ENCODE results near the gene IGF1R. TPM values are rescaled to one million over a fixed set of nuclear protein-coding genes. Genes with fewer than 3 reads are reported as not detected.

The IGF1R gene
- total RNA-seq, 4 donors from 2014 or later: 49.4 to 239 (median 109) TPM

- intact Hi-C loops (cut with DNase I; ENCODE audit: low total_unique reads): no loop called here
- H3K9me3 ChIP-seq: no peaks in the 10 kb centered on the region
- in situ Hi-C loops (cut with MboI; ENCODE audit: low pct_ligation_motif_present in 1 of 4, low pct_unique_long_range_greater_than_20kb in 1 of 4, low sequenced_read_pairs in 3 of 4): no loop called here
- no peak overlapping the region for H3K4me3 ChIP-seq
- peaks cover 4 to 33% (median 25%) of the 10 kb centered on the region in 4 donors for H3K4me1 ChIP-seq
- 90 to 95% methylated on average over 2 to 9 of the region's 9 CpGs for WGBS, 2 donors (ENCODE audit: low coverage in 1 of 2)
- TF ChIP-seq CTCF (IDR thresholded peaks at IDR 0.05): no peak
- TF ChIP-seq POLR2A (IDR thresholded peaks at IDR 0.05): no peak
- no peak for DNase-seq
- no peaks in the 10 kb centered on the region for H3K36me3 ChIP-seq
- peak overlapping the region in 1 of 4 donors; percentile 61 for H3K27ac ChIP-seq
- H3K27me3 ChIP-seq: no peaks in the 10 kb centered on the region
Observed at GRCh38 chr15:98806275-98806895, 158.0 kb downstream of the IGF1R start.

DNA sequence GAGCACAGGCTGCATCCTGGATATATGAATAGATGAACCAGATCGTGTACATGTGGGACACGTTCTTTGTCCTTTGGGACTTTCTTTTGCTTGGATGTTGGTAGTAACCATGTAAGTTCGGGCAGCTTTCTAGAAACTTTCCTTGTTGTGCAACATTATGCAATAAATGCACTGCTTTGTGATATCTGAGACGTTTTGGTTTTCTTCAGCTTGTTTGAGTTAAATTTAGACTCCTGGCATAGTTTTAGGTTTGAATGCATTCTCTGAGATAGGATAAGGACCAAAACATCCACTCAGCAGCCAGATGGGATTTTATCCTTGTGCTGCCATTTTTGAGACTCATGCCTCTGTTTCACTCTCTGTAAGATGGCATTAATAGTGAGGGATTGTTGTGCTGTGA lies 158.9 kb downstream of the IGF1R start:
- no peak for TF ChIP-seq CTCF (IDR thresholded peaks at IDR 0.05)
- no peak for TF ChIP-seq POLR2AphosphoS5 (IDR thresholded peaks at IDR 0.05)
- TF ChIP-seq EP300 (IDR thresholded peaks at IDR 0.05; ENCODE audit: low read depth): no peak
- no peak for TF ChIP-seq POLR2A (IDR thresholded peaks at IDR 0.05)
- no peaks in the 10 kb centered on the region for H3K9me3 ChIP-seq
- 47 to 58% methylated on average over 3 to 4 of the region's 4 CpGs for WGBS, 2 donors (ENCODE audit: low coverage in 1 of 2)
- in situ Hi-C loops (cut with MboI; ENCODE audit: low pct_ligation_motif_present in 1 of 4, low pct_unique_long_range_greater_than_20kb in 1 of 4, low sequenced_read_pairs in 3 of 4) (no loop called here), intact Hi-C loops (cut with DNase I; ENCODE audit: low total_unique reads) (no loop called here)
- no peaks in the 10 kb centered on the region for H3K27me3 ChIP-seq
- H3K4me3 ChIP-seq: no peak overlapping the region
- peaks cover 3 to 25% (median 19%) of the 10 kb centered on the region in 4 donors for H3K4me1 ChIP-seq
- no peak for DNase-seq
- no peaks in the 10 kb centered on the region for H3K36me3 ChIP-seq
- no peak overlapping the region for H3K27ac ChIP-seq

- in situ Hi-C loops (cut with MboI; ENCODE audit: low pct_ligation_motif_present in 1 of 4, low pct_unique_long_range_greater_than_20kb in 1 of 4, low sequenced_read_pairs in 3 of 4): no loop called here
- H3K27ac ChIP-seq: no peak overlapping the region
- no peak overlapping the region for H3K4me3 ChIP-seq
- no peaks in the 10 kb centered on the region for H3K9me3 ChIP-seq
- intact Hi-C loops (cut with DNase I; ENCODE audit: low total_unique reads): no loop called here
- H3K27me3 ChIP-seq: no peaks in the 10 kb centered on the region
- no peaks in the 10 kb centered on the region for H3K36me3 ChIP-seq
- H3K4me1 ChIP-seq: peaks cover 3 to 23% (median 18%) of the 10 kb centered on the region in 4 donors
- DNase-seq: no peak
- WGBS, 2 donors (ENCODE audit: low coverage in 1 of 2): 83% methylated on average over 11 of the region's 11 CpGs; no CpG with 5 or more reads in 1 of the 2 donors
- TF ChIP-seq CTCF (IDR thresholded peaks at IDR 0.05) (no peak), POLR2AphosphoS5 (IDR thresholded peaks at IDR 0.05) (no peak), POLR2A (IDR thresholded peaks at IDR 0.05) (no peak), EP300 (IDR thresholded peaks at IDR 0.05; ENCODE audit: low read depth) (no peak)
Observed at GRCh38 chr15:98809273-98809672, 160.9 kb downstream of the IGF1R start.

DNA sequence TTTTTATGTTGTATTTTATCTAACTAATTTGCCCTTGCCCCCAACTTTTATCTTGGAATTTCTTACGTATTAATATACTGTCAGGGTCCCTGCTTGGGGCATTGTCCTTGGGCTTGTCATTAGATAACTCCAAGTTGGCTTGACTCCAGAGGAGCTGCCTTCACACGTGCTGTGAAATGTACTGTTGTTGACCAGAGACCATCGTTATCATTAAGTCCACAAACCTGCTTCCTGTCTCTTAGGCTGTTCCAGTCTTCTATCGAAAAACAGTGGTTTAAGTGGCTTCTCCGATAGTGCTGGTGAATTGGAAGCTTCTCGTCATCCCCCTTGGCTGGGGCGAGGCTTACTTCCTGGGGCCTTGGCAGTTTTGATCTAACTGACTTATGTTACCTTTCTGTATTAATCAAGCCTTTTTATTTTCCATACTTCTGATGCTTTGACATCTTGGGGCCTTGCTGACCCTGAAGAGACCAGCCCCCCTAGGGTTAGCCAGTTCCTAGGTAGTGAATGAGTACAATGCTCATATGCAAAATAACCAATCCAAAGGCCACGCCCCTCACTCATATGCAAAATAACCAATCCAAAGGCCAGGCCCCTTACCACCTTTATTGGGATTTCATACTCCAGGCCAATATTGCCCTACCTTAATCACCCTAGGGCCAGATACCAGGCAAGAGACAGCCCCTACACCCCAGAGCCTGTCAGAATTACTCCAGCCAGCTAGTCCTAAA lies 164.5 kb downstream of the IGF1R start:
- H3K4me1 ChIP-seq: peaks cover 0 to 7% (median 1%) of the 10 kb centered on the region in 4 donors
- intact Hi-C loops (cut with DNase I; ENCODE audit: low total_unique reads): no loop called here
- H3K9me3 ChIP-seq: no peaks in the 10 kb centered on the region
- H3K27me3 ChIP-seq: no peaks in the 10 kb centered on the region
- no peak for DNase-seq
- 68 to 77% methylated on average over 8 of the region's 8 CpGs for WGBS, 2 donors (ENCODE audit: low coverage in 1 of 2)
- no peaks in the 10 kb centered on the region for H3K36me3 ChIP-seq
- H3K27ac ChIP-seq: no peak overlapping the region
- no peak for TF ChIP-seq CTCF (IDR thresholded peaks at IDR 0.05)
- no peak for TF ChIP-seq EP300 (IDR thresholded peaks at IDR 0.05; ENCODE audit: low read depth)
- TF ChIP-seq POLR2AphosphoS5 (IDR thresholded peaks at IDR 0.05): no peak
- no peak for TF ChIP-seq POLR2A (IDR thresholded peaks at IDR 0.05)
- no peak overlapping the region for H3K4me3 ChIP-seq
- in situ Hi-C loops (cut with MboI; ENCODE audit: low pct_ligation_motif_present in 1 of 4, low pct_unique_long_range_greater_than_20kb in 1 of 4, low sequenced_read_pairs in 3 of 4): no loop called here

All from transverse colon (tissue), 4 donors.